Neural progenitor cell (in vitro differentiated cells): ENCODE data around the gene ATP6V0E2.

ENCODE experiments used
- EZH2 ChIP-seq: fragments of 200-600 bp; sonication (generic); IDR thresholded peaks from 2 replicates; pipeline ENCODE4 v1.6.1; 2017; ENCODE audit warnings: antibody characterized with exemption, mild to moderate bottlenecking, moderate library complexity
- EZH2phosphoT487 ChIP-seq: fragments of 200-600 bp; sonication (generic); IDR thresholded peaks from 2 replicates; pipeline ENCODE4 v1.6.1; 2017; ENCODE audit warnings: antibody characterized with exemption
- TF ChIP-seq, protein P1 (sequence below): fragments of 200-600 bp; sonication (generic); IDR thresholded peaks from 2 replicates; pipeline ENCODE4 v1.5.1; 2017; ENCODE audit warnings: antibody characterized with exemption, mild to moderate bottlenecking

DNA sequence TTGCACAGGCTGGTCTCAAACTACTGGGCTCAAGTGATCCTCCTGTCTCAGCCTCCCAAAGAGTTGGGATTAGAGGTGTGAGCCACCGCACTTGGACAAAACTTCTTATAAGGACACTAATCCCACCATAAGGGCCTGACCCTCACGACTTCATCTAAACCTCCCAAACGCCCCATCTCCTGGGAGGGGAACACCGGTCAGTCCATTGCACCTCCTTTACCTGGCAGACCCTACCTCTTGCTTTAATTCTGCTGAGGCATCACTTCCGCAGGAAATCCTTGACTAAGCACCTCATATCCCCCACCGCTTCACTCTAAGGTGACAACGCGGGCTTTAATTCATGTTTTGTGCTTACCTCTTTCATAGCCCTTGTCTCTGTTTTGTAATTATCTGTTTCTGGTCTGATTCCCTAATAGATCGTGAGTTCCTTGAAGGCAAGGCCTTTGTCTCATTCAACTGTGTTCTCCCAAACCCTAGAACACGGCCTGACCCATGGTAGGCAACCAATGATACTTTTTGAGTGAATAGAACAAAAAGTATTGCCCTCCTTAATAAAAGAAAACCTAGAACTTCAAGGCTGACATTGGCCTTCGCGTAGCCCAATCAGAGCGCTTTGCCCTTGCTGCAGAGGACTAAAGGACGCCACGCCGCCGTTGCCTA, 36.1 kb upstream of the ATP6V0E2 start:
- TF ChIP-seq, protein P1, sequence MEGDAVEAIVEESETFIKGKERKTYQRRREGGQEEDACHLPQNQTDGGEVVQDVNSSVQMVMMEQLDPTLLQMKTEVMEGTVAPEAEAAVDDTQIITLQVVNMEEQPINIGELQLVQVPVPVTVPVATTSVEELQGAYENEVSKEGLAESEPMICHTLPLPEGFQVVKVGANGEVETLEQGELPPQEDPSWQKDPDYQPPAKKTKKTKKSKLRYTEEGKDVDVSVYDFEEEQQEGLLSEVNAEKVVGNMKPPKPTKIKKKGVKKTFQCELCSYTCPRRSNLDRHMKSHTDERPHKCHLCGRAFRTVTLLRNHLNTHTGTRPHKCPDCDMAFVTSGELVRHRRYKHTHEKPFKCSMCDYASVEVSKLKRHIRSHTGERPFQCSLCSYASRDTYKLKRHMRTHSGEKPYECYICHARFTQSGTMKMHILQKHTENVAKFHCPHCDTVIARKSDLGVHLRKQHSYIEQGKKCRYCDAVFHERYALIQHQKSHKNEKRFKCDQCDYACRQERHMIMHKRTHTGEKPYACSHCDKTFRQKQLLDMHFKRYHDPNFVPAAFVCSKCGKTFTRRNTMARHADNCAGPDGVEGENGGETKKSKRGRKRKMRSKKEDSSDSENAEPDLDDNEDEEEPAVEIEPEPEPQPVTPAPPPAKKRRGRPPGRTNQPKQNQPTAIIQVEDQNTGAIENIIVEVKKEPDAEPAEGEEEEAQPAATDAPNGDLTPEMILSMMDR, result no peak
- no peak for TF ChIP-seq EZH2
- no peak for TF ChIP-seq EZH2phosphoT487
